HG02678 (cell line): ENCODE results near the gene RAB3D.

Experiments used
- ATAC-seq: cut with Tn5 transposase; IDR thresholded peaks from one replicate; pipeline ENCODE4 v1.9.1; 2021; ENCODE audit warnings: mild to moderate bottlenecking, moderate library complexity; ENCODE audit not compliant: unreplicated experiment

Gene RAB3D

DNA sequence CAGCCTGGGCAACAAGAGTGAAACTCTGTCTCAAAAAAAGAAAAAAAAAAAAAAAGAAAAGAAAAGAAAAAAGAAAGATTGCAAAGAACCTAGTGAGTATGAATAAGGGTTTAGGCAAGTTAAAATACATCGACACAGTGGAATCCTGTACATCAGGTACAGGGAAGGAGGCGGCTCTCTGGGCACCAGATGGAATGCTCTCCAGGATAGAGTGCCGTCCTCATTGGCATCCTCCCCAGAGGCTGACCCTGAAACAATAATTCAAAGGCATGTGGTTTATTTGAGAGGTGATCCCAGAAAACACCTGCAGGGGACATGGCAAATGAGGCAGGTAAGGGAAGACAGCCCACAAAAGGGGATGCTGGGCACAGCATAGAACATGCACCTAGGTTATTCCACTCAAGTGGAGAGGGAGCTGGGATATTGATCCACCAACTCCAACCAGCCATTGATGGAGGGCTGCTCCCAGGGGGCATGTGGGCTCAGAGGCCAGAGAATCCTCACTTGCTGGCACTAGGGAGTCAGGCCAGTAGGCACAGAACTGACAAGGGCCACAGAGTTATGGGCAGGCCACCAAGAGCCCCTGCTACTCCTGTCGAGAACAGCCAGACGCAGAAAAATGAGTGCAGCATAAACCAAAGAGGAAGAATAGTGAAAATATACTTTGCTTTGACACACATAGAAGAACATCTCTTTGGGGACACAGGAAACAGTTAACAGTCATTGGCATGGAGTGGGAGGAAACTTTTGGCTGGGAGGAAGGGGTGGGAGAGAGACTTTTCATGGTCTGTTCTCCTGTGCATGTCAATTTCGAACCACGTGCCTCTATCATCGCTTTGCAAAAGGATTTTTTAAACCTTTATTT, 39.3 kb downstream of the RAB3D start:
- no peak for ATAC-seq

- no peak for ATAC-seq
Observed at GRCh38 chr19:11296264-11296663, 43.2 kb downstream of the RAB3D start.

DNA sequence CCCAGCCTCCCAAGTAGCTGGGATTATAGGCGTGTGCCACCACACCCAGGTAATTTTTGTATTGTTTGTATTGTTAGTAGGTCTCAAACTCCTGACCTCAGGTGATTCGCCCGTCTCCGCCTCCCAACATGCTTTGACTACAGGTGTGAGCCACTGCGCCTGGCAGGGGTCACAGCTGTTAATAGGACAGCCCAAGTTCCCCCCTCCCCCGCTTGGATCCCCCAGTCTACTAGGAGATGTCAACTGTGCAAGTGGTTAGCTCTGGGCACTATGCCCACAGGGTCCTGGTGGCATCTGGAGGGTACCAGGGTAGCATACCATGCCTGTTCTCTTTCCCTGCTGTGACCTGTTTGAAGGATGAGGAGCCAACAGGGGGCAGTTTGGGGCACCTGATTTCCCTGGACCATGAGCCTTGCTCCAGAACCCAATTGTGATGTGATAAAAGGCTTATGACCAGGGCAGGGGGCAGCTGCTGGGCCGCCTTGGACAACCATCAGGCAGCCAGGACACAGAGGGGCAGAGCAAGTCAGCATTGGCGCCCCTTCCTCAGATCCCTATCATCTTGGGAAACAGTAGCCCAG, 43.7 kb downstream of the RAB3D start, which contains the start of gene TSPAN16:
Gene TSPAN16, plus strand, starts transcription at position 496 of the 581 bp plus-strand sequence. CDS start 138 bp downstream, outside the sequence.
- no peak for ATAC-seq

DNA sequence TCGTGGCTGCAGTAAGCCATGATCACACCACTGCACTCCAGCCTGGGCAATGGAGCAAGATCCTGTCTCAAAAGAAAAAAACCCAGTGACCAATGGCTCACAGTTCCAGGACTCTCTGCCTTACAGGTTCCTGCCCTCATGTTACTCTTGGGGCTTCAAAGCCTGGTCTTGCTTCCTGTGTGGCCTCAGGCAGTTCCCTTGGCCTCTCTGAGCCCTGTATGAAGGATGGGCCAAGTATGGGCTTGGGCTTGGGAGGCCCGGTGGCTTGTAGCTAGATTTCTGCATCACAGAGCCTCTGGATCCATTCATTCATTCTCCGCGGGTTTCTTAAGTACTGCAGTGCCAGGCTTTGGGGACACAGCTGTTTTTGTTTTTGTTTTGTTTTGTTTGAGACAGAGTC, 44.3 kb downstream of the RAB3D start:
- ATAC-seq: no peak

DNA sequence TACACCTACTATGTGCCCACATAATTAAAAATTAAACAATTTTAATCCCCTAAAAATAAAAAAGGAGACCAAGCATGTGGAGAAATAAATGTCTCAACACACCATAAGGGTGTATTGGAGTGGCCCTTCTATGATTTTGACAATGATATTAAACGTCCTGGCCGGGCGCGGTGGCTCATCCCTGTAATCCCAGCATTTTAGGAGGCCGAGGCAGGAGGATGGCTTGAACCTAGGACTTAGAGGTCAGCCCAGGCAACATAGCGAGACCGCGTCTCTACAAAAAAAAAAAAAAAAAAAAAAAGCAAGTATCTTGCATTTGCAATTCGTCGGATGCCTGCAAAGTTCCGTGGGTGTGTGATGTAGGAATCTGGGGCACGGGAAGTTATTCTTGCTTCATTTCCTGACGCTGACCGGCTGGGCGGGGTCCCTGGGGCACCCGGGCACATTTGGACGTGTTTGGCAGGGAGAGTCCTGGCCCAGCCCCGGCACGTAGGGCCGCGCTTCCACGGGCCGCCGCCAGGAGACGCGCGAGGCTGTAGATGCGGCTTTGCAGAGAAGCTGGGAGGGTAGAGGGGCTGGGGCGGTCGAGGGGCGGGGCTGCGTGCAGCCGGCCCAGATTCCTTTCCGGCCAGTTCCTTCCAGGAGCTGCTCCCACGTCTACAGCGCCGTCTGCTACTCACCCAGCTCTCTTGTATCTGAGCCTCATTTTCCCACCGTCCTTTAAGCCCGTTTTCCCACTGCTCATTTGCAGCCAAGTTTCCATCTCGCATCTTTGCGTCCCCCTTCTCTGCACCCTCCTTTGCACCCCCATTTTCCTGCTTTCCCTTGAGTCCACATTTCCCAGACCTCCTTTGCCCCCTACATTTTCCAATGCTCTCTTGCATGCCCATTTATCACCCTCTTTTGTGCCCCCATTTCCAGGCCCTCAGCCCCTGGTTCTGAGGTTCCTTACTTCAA, 45.7 kb downstream of the RAB3D start:
- ATAC-seq: peak; percentile 60

DNA sequence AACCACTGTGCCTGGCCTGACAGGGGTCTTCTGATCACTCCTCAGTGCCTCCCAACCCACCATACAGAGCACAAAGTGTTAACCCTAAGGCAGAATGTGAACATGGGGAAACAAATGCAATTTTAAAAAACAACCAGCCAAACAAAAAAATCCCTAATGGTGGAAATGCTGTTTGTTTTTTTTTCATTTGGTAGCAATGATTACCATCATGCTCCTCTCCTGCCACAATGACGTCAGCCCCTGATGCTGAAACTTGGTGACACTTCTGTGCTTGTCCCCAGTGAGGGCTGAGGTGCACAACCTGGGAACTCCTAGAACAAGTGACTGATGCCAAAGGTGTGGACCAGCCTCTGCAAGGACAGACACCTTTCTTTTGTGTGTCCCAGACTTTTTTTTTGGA, 47.5 kb downstream of the RAB3D start:
- ATAC-seq: no peak

GRCh38 chr19:11291415-11291814, 48.0 kb downstream of the RAB3D start:
- no peak for ATAC-seq

DNA sequence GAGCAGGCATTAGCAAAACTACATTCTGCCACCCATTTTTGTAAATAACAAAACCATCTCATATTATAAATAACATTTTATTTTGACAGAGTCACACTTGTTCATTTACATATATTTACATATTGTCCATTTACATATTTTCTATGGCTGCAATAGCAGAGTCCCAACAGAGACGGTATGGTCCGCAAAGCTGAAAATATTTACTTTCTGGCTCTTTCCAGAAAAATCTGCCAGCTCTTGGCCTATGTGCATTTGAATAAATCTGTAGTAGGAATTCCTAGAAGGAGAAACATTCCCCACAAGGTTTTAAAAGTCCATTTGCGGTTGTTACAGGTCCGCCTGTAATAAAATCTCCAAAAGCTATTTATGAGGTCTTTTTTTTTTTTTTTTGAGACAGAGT, 49.2 kb downstream of the RAB3D start:
- no peak for ATAC-seq

- ATAC-seq: no peak
Observed at GRCh38 chr19:11288349-11288748, 51.1 kb downstream of the RAB3D start.

- ATAC-seq: no peak
Observed at GRCh38 chr19:11286312-11286974, 53.0 kb downstream of the RAB3D start.

- no peak for ATAC-seq
Observed at GRCh38 chr19:11284515-11284914, 54.9 kb downstream of the RAB3D start.

DNA sequence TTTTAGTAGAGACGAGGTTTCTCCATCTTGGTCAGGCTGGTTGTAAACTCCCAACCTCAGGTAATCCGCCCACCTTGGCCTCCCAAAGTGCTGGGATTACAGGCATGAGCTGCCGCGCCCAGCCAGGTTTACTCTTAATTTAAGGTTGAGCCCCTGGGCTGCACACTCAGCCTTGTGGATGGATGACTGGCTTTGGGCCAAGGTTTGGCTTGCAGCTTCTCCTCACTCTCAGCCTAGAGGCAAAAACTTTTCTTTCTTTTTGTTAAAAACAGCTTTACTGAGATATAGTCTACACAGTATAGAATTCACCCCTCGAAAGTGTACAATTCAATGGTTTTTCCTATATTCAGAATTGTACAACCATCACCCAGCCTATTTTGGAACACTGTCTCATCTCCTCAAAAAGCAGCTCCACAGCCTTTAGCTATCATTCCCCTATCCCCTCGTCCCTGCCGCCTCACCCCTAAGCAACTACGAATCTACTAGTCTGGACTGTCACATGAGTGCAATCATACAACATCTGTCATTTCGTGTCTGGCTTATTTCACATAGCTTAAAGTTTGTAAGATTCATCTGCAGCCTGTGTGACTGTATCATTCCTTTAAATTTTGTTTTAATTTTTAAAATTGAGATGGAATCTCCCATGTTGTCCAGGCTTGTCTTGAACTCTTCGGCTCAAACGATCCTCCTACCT, 58.0 kb downstream of the RAB3D start:
- ATAC-seq: no peak

GRCh38 chr19:11279505-11280236, 59.8 kb downstream of the RAB3D start:
- ATAC-seq: no peak

DNA sequence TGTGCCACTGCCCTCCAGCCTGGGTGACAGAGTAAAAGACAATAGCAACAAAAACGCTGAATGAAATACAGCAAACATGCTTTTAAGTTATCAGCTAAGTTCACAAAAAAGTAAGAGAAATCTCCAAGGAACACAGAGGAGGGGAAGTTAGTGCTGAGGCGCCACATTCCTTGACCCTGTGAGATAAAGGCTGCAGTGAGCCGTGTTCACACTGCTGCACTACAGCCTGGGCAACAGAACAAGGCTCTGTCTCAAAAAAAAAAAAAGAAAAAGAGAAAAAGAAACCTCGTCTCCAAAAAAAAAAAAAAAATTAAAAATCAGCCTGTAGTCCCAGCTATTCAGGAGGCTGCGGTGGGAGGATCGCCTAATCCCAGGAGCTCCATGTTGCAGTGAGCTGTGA, 60.8 kb downstream of the RAB3D start:
- ATAC-seq: no peak

DNA sequence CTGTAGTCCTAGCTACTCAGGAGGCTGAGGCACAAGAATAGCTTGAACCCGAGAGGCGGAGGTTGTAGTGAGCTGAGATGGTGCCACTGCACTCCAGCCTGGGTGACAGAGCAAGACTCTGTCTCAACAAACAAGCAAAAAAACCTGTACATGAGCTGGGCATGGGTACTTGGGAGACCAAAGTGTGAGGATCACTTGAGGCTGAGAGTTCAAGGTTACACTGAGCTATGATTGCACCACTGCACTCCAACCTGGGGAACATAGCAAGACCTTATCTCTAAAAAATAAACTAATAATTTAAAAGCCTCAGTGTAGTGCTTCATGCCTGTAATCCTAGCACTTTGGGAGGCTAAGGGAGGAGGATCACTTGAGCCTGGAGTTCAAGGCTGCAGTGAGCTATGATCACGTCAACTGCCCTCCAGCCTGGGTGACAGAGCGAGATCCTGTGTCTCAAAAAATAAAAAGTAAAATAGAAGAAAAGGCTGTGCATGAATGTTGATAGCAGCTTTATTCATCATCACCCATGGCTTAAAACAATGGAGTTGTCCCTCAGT, 64.8 kb downstream of the RAB3D start:
- no peak for ATAC-seq

GRCh38 chr19:11273989-11274388, 65.5 kb downstream of the RAB3D start:
- no peak for ATAC-seq

DNA sequence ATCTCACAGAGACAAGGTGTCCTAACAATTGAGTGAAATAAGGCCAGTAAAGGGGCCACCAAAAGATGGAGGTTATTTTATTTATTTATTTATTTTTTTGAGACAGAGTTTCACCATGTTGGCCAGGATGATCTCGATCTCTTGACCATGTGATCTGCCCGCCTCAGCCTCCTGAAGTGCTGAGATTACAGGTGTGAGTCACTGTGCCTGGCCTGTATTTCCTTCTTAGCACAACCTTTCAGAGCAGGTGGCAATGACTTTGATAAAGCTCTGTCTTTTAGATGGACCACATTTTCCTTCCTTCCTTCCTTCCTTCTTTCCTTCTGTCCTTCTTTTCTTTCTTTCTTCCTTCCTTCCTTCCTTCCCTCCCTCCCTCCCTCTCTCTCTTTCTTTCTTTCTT, 66.2 kb downstream of the RAB3D start:
- ATAC-seq: no peak
